Measurements from ENCODE around the gene ZC3H14.
"Not testable (repeated sequence)": the region's sequence is repeated elsewhere in the genome, so short reads cannot be mapped to it uniquely, and the experiment has no call there.

ZC3H14 gene

GRCh38 chr14:88522393-88522792, 40.4 kb upstream of the ZC3H14 start:
- no peak overlapping the region for H3K4me3 ChIP-seq (ENCODE audit: control insufficient read depth, low read depth, low read length)
- no peak for TF ChIP-seq CTCF (conservative IDR thresholded peaks at IDR 0.05; ENCODE audit: control insufficient read depth, insufficient read depth, low read depth, low read length)
- DNase-seq (ENCODE audit: low read depth) = no peak

GRCh38 chr14:88529889-88530288, 32.9 kb upstream of the ZC3H14 start:
- H3K4me3 ChIP-seq (ENCODE audit: control insufficient read depth, low read depth, low read length); DNase-seq (ENCODE audit: low read depth): not testable (repeated sequence)

- no peak for TF ChIP-seq CTCF (conservative IDR thresholded peaks at IDR 0.05; ENCODE audit: control insufficient read depth, insufficient read depth, low read depth, low read length)
- DNase-seq (ENCODE audit: low read depth) = no peak
- no peak overlapping the region for H3K4me3 ChIP-seq (ENCODE audit: control insufficient read depth, low read depth, low read length)
Observed at GRCh38 chr14:88533064-88533602, 29.7 kb upstream of the ZC3H14 start.

GRCh38 chr14:88535149-88535548, 27.7 kb upstream of the ZC3H14 start:
- no peak for DNase-seq (ENCODE audit: low read depth)

GRCh38 chr14:88535813-88536212, 27.0 kb upstream of the ZC3H14 start:
- TF ChIP-seq CTCF (conservative IDR thresholded peaks at IDR 0.05; ENCODE audit: control insufficient read depth, insufficient read depth, low read depth, low read length) = no peak
- H3K4me3 ChIP-seq (ENCODE audit: control insufficient read depth, low read depth, low read length) = no peak overlapping the region
- DNase-seq (ENCODE audit: low read depth) = no peak

More at GRCh38 chr14:88535149-88535548, 27.7 kb upstream of the ZC3H14 start:
- H3K4me3 ChIP-seq (ENCODE audit: control insufficient read depth, low read depth, low read length) = no peak overlapping the region
- no peak for TF ChIP-seq CTCF (conservative IDR thresholded peaks at IDR 0.05; ENCODE audit: control insufficient read depth, insufficient read depth, low read depth, low read length)

- no peak for TF ChIP-seq CTCF (conservative IDR thresholded peaks at IDR 0.05; ENCODE audit: control insufficient read depth, insufficient read depth, low read depth, low read length)
- no peak overlapping the region for H3K4me3 ChIP-seq (ENCODE audit: control insufficient read depth, low read depth, low read length)
- no peak for DNase-seq (ENCODE audit: low read depth)
Observed at GRCh38 chr14:88541324-88541723, 21.5 kb upstream of the ZC3H14 start.

- DNase-seq (ENCODE audit: low read depth) = no peak
- no peak overlapping the region for H3K4me3 ChIP-seq (ENCODE audit: control insufficient read depth, low read depth, low read length)
- no peak for TF ChIP-seq CTCF (conservative IDR thresholded peaks at IDR 0.05; ENCODE audit: control insufficient read depth, insufficient read depth, low read depth, low read length)
Observed at GRCh38 chr14:88542857-88543795, 19.7 kb upstream of the ZC3H14 start.
